ENCODE data around the gene TMEM176B. TPM values are rescaled to one million over a fixed set of nuclear protein-coding genes. Genes with fewer than 3 reads are reported as not detected.

The TMEM176B gene
- 0.09 TPM in 1 of 2 replicates, not detected in the other for total RNA-seq

DNA sequence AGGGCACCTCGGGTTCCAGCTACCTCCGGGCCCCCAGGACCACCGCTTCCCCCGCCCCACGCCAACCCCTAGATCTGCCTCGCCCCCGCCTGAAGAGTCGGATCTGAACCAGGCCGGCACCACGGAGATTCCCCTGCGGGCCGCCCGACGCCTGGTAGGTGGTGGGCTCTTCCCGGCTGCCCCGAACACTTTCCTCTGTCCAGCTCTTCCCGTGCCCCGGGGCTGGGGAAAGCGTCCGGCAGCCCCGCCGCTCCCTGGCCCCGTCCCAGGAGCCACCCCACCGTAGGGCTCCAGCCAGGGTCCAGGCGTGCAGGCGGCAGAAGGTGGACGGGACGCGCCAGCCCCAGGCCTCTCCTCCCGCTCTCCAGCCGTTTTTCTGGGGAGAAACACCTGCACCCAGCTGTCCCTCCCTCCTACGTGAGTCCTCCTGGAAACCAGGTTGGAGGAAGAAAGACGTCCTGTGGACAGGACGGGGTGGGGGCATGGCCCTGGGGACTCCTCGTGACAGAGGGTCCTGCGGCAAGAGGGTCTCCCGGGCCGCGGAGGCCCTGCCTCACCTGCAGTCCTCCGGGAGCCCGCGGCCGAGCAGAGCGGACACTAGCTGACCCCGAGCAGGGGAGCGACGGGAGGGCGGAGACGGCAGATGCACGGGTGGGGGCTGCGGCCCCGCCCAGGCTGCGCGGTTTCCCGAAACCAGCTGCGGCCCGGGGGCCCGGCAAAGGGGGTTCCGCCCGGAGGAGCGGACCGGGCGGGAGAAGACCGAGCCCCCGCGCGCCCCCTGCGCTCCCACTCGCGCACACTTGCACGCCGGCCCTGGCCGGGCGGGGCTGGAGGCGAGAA lies at the start of gene TMEM176B:
TMEM176B (minus strand) TSS at position 624 of the 840 bp plus-strand sequence. CDS start 3,795 bp downstream, outside the sequence.

DNA sequence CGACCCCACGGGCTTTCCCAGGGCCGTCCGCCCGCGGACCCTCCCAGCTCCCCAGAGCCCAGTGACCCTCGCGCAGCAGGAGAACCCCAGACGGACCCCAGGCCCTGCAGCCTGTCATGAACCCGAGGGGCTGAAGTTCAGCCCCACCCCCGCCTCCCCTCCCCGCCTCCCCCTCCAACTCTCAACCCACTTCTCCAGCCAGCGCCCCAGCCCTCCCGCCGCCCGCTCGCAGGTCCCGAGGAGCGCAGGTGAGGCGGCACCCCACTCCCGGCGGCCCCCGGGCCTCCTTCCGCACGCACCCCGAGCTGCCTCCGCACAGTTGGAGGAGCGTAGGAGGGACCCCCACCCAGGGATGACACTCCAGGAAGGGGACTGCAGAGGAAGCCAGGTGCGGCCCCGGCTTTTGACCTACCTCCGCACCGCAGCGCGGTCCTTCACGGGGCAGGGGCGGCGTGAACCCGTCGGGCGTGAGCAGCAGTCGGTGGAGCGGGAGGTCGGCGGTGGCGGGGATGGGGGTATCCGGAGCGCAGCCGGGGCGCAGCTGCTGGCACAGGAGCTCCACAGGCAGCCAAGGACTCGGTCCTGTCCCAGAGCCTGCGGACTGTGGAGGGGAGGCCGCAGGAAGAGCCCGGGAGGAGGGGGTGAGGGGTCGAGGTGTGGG lies 547 bp upstream of the TMEM176B start, which contains the start of gene TMEM176A:
TMEM176A (plus strand) TSS at position 189 of the 661 bp plus-strand sequence. CDS start 782 bp downstream, outside the sequence.

Other genes with a start within 250 kb of the TMEM176B start
- 135 and 204 TPM in 2 replicates for gene GIMAP4, start 233.0 kb downstream of the TMEM176B start, total RNA-seq
- 73.6 and 150 TPM in 2 replicates for gene GIMAP6, start 168.0 kb downstream of the TMEM176B start, total RNA-seq
- 47.5 and 55.9 TPM in 2 replicates for gene GIMAP2, start 114.7 kb downstream of the TMEM176B start, total RNA-seq
- gene GIMAP1, start 83.8 kb downstream of the TMEM176B start, total RNA-seq: 12.9 and 14.3 TPM in 2 replicates
- gene GIMAP5, start 62.9 kb downstream of the TMEM176B start, total RNA-seq: 13.6 and 42.8 TPM in 2 replicates
- gene TMEM176A, start 405 bp upstream of the TMEM176B start, total RNA-seq: not detected in 2 replicates
- gene AOC1, start 52.2 kb upstream of the TMEM176B start, total RNA-seq: not detected in 2 replicates
- under 0.01 TPM in 1 of 2 replicates, not detected in the other for gene KCNH2, start 178.0 kb upstream of the TMEM176B start, total RNA-seq
- 33.9 and 54.8 TPM in 2 replicates for gene NOS3, start 190.7 kb upstream of the TMEM176B start, total RNA-seq
- 0.09 and 0.19 TPM in 2 replicates for gene ATG9B, start 224.1 kb upstream of the TMEM176B start, total RNA-seq
- 22.5 and 22.7 TPM in 2 replicates for gene ABCB8, start 228.1 kb upstream of the TMEM176B start, total RNA-seq
- gene ASIC3, start 248.2 kb upstream of the TMEM176B start, total RNA-seq: not detected in 2 replicates